ENCODE results near the gene ARL6IP5.

Gene ARL6IP5

GRCh38 chr3:69088063-69088462 lies 3.3 kb downstream of the ARL6IP5 start:
- TF ChIP-seq ZFX (IDR thresholded peaks at IDR 0.05), result no peak
- TF ChIP-seq, protein P1, sequence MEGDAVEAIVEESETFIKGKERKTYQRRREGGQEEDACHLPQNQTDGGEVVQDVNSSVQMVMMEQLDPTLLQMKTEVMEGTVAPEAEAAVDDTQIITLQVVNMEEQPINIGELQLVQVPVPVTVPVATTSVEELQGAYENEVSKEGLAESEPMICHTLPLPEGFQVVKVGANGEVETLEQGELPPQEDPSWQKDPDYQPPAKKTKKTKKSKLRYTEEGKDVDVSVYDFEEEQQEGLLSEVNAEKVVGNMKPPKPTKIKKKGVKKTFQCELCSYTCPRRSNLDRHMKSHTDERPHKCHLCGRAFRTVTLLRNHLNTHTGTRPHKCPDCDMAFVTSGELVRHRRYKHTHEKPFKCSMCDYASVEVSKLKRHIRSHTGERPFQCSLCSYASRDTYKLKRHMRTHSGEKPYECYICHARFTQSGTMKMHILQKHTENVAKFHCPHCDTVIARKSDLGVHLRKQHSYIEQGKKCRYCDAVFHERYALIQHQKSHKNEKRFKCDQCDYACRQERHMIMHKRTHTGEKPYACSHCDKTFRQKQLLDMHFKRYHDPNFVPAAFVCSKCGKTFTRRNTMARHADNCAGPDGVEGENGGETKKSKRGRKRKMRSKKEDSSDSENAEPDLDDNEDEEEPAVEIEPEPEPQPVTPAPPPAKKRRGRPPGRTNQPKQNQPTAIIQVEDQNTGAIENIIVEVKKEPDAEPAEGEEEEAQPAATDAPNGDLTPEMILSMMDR (conservative IDR thresholded peaks at IDR 0.05), result no peak
- no peak overlapping the region for H3K27ac ChIP-seq

DNA sequence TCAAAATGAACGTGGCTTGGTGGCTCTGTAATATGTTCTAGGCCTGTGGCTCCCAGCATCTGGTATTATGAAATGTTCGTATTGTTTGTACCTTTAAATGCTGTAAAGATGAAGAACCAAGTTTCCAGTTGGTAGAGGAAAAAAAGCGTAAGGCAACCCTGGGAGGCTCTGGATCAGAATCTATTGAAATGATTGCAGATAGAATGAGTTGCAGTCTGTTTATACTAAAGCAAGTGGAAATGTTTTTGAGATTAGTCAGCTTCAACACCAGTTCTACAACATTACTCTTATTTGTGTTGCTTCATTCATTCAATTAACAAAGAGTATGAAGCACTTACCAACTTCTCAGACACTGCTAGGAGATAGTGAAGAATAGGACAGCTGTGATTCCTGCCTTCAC lies 5.3 kb downstream of the ARL6IP5 start:
- no peak overlapping the region for H3K27ac ChIP-seq
- TF ChIP-seq, protein P1 (conservative IDR thresholded peaks at IDR 0.05), result no peak
- TF ChIP-seq ZFX (IDR thresholded peaks at IDR 0.05), result no peak

GRCh38 chr3:69091389-69092029 lies 6.8 kb downstream of the ARL6IP5 start:
- no peak overlapping the region for H3K27ac ChIP-seq
- TF ChIP-seq ZFX (IDR thresholded peaks at IDR 0.05), result no peak
- TF ChIP-seq, protein P1 (conservative IDR thresholded peaks at IDR 0.05), result no peak

DNA sequence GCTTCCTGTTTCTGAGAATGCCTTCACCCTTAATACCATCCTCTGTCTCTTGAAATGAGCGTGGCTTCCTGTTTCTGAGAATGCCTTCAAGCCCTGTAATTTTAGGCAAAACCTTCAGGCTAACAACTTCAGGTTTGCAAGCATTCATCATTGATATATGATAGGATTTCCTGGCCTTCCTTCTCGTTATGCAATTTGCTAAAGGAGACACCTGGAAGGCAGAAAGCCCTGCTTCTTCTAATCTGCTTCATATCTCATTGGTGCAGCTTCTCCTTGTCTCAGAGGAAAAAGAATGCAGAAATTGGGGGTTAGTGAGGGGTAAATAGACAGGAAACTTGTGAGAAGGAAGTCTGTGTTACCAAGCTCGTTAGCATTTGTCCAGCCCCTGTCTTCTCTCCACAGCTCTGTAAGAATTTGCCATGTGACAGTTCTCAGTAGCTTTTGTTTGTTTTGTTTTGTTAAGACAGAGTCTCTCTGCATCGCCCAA lies 7.3 kb downstream of the ARL6IP5 start:
- TF ChIP-seq, protein P1 (conservative IDR thresholded peaks at IDR 0.05), result no peak
- H3K27ac ChIP-seq, result peak overlapping the region; percentile 42

DNA sequence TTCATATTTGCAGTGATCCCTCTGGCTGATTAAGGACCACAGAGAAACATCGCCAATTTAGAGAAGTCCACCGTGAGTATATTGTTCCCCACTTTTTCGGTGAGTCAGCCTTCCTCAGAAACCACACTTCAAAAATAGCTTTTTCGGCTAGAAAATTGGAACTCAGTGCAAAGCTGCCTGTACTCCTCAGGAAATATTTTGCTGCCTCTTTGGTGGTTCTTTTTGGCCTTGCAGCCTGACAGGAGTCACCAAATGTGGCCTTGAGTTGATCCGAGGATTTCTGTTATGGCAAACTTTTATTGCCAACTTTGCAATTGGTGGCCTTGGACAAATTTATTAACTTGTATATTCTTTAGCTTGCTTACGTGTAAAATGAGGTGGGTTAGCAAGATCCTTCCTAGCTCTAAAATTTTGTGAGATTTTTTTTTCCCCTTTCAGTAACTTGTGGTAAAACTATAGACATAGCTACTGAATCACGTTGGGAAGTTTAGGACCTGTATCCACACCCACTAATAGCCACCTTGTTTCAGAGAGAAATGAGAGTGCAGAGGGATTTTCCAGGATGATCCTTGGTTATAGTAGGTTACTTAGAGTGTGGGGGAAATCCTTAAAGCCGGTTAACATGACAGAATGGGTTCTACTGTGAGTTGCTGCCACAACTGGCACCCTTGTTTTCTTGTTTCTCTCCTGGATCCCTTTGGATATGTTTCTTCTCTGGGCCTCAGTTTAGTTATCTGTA lies 9.9 kb downstream of the ARL6IP5 start:
- no peak for TF ChIP-seq ZFX (IDR thresholded peaks at IDR 0.05)
- TF ChIP-seq, protein P1 (conservative IDR thresholded peaks at IDR 0.05), result no peak
- H3K27ac ChIP-seq, result peak overlapping the region; percentile 72; the same call in 1 of the 2 replicates

DNA sequence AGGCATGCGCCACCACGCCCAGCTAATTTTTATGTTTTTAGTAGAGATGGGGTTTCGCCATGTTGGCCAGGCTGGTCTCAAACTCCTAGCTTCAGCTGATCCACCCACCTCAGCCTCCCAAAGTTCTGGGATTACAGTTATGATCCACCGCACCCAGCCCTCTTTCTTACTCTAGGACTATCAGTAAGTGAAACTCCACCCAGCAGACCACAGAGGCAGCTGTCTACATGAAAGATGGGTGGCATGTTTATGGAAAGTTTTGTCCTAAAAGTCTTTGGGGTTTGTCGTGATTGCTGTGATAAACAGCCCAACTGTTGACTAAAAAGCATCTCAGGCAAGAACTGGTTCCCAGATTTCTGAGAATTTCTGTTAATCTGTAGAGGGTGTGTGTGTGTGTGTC lies 10.9 kb downstream of the ARL6IP5 start:
- no peak overlapping the region for H3K27ac ChIP-seq
- TF ChIP-seq ZFX (IDR thresholded peaks at IDR 0.05), result no peak
- TF ChIP-seq, protein P1 (conservative IDR thresholded peaks at IDR 0.05), result no peak

GRCh38 chr3:69096299-69096698 lies 11.6 kb downstream of the ARL6IP5 start:
- no peak overlapping the region for H3K27ac ChIP-seq
- no peak for TF ChIP-seq ZFX (IDR thresholded peaks at IDR 0.05)
- TF ChIP-seq, protein P1 (conservative IDR thresholded peaks at IDR 0.05), result no peak
